MM.1S (cell line): ENCODE measurements around the gene PHF23.

Experiments used
- DNase-seq: peaks from one replicate; pipeline ENCODE4 v3.0.0-alpha.2; 2015
- H2AFZ ChIP-seq: fragments of 300-600 bp; sonication (generic); 2 replicates; pipeline ENCODE4 v1.6.0; 2016; ENCODE audit warnings: antibody characterized with exemption, low read length
- H3F3A ChIP-seq: fragments of 300-600 bp; sonication (generic); 2 replicates; pipeline ENCODE4 v1.6.1; 2016; ENCODE audit warnings: mild to moderate bottlenecking, antibody characterized with exemption, low read length, moderate library complexity, mixed read lengths; ENCODE audit not compliant: insufficient read depth
- H3K27ac ChIP-seq: fragments of 300-600 bp; sonication (generic); 2 replicates; pipeline ENCODE4 v1.5.1; 2016; ENCODE audit warnings: mild to moderate bottlenecking, low read length
- H3K27me3 ChIP-seq: fragments of 300-600 bp; sonication (generic); replicated peaks from 2 replicates; pipeline ENCODE4 v1.6.0; 2016; ENCODE audit warnings: low read length; ENCODE audit not compliant: insufficient read depth
- H3K36me3 ChIP-seq: fragments of 300-600 bp; sonication (generic); replicated peaks from 2 replicates; pipeline ENCODE4 v1.6.1; 2016; ENCODE audit warnings: mild to moderate bottlenecking, low read length, mixed read lengths; ENCODE audit not compliant: insufficient read depth
- H3K4me1 ChIP-seq: fragments of 300-600 bp; sonication (generic); 2 replicates; pipeline ENCODE4 v1.6.1; 2016; ENCODE audit warnings: low read length, mixed read lengths
- H3K4me2 ChIP-seq: fragments of 300-600 bp; sonication (generic); 2 replicates; pipeline ENCODE4 v1.6.0; 2016; ENCODE audit warnings: low read depth, low read length
- H3K4me3 ChIP-seq: fragments of 300-600 bp; sonication (generic); 2 replicates; pipeline ENCODE4 v1.5.1; 2016; ENCODE audit warnings: low read length, mixed read lengths
- H3K79me2 ChIP-seq: fragments of 300-600 bp; sonication (generic); 2 replicates; pipeline ENCODE4 v1.6.1; 2016; ENCODE audit warnings: mixed run types, low read length, mixed read lengths
- H3K9ac ChIP-seq: fragments of 300-600 bp; sonication (generic); 2 replicates; pipeline ENCODE4 v1.6.1; 2016; ENCODE audit warnings: low read length, mixed read lengths
- H3K9me2 ChIP-seq: fragments of 300-600 bp; sonication (generic); replicated peaks from 2 replicates; pipeline ENCODE4 v1.6.1; 2016; ENCODE audit warnings: mild to moderate bottlenecking, low read length, mixed read lengths; ENCODE audit not compliant: insufficient read depth
- H3K9me3 ChIP-seq: fragments of 300-600 bp; sonication (generic); replicated peaks from 2 replicates; pipeline ENCODE4 v1.6.1; 2016; ENCODE audit warnings: mild to moderate bottlenecking, low read length, mixed read lengths; ENCODE audit not compliant: insufficient read depth
- H4K20me1 ChIP-seq: fragments of 300-600 bp; sonication (generic); 2 replicates; pipeline ENCODE4 v1.6.1; 2016; ENCODE audit warnings: mild to moderate bottlenecking, low read length, moderate library complexity, mixed read lengths; ENCODE audit not compliant: insufficient read depth
- EZH2 ChIP-seq: fragments of 300-600 bp; sonication (generic); optimal IDR thresholded peaks from 2 replicates; pipeline ENCODE3; 2017; ENCODE audit warnings: low read depth, mild to moderate bottlenecking, antibody characterized with exemption, low read length, mixed read lengths
- EZH2phosphoT487 ChIP-seq: fragments of 300-600 bp; sonication (generic); IDR thresholded peaks from 2 replicates; pipeline ENCODE4 v1.6.1; 2018; ENCODE audit warnings: antibody characterized with exemption, low read length
- TF ChIP-seq, protein P1 (sequence below): fragments of 300-600 bp; sonication (generic); IDR thresholded peaks from 2 replicates; pipeline ENCODE4 v1.5.1; 2016; ENCODE audit warnings: antibody characterized with exemption, low read length, mixed read lengths

Gene PHF23

DNA sequence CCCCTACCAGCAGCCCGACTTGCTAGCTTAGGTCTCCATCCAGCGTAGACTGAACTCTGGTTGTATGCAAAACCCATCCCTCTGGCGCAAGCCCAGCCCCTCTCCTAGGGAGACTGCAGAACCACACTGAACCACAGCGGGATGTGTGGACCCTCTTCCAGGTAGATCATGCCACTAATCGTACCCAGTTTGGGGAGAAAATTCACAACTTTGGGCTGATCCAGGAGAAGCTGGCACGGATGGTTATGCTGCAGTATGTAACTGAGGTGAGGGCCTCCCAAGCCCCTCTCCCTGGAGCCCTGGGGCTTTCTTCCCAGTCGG, 16.3 kb downstream of the PHF23 start:
- peaks cover 35% of the 10 kb centered on the region for H3K79me2 ChIP-seq
- TF ChIP-seq EZH2, result no peak
- TF ChIP-seq, protein P1, sequence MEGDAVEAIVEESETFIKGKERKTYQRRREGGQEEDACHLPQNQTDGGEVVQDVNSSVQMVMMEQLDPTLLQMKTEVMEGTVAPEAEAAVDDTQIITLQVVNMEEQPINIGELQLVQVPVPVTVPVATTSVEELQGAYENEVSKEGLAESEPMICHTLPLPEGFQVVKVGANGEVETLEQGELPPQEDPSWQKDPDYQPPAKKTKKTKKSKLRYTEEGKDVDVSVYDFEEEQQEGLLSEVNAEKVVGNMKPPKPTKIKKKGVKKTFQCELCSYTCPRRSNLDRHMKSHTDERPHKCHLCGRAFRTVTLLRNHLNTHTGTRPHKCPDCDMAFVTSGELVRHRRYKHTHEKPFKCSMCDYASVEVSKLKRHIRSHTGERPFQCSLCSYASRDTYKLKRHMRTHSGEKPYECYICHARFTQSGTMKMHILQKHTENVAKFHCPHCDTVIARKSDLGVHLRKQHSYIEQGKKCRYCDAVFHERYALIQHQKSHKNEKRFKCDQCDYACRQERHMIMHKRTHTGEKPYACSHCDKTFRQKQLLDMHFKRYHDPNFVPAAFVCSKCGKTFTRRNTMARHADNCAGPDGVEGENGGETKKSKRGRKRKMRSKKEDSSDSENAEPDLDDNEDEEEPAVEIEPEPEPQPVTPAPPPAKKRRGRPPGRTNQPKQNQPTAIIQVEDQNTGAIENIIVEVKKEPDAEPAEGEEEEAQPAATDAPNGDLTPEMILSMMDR, result no peak
- no peak for TF ChIP-seq EZH2phosphoT487
- no peak for DNase-seq
- no peak overlapping the region for H2AFZ ChIP-seq
- no peak overlapping the region for H3K9ac ChIP-seq
- H3K27ac ChIP-seq, result no peak overlapping the region
- H3K9me3 ChIP-seq, result no peaks in the 10 kb centered on the region
- H3F3A ChIP-seq, result no peaks in the 10 kb centered on the region
- no peaks in the 10 kb centered on the region for H4K20me1 ChIP-seq
- 0 out of 2 replicates have a peak, but pooled peaks cover 6% of the 10 kb centered on the region for H3K36me3 ChIP-seq
- no peaks in the 10 kb centered on the region for H3K27me3 ChIP-seq
- H3K4me2 ChIP-seq, result no peak overlapping the region
- H3K4me3 ChIP-seq, result no peak overlapping the region
- H3K4me1 ChIP-seq, result peaks cover 12% of the 10 kb centered on the region
- H3K9me2 ChIP-seq, result no peaks in the 10 kb centered on the region

DNA sequence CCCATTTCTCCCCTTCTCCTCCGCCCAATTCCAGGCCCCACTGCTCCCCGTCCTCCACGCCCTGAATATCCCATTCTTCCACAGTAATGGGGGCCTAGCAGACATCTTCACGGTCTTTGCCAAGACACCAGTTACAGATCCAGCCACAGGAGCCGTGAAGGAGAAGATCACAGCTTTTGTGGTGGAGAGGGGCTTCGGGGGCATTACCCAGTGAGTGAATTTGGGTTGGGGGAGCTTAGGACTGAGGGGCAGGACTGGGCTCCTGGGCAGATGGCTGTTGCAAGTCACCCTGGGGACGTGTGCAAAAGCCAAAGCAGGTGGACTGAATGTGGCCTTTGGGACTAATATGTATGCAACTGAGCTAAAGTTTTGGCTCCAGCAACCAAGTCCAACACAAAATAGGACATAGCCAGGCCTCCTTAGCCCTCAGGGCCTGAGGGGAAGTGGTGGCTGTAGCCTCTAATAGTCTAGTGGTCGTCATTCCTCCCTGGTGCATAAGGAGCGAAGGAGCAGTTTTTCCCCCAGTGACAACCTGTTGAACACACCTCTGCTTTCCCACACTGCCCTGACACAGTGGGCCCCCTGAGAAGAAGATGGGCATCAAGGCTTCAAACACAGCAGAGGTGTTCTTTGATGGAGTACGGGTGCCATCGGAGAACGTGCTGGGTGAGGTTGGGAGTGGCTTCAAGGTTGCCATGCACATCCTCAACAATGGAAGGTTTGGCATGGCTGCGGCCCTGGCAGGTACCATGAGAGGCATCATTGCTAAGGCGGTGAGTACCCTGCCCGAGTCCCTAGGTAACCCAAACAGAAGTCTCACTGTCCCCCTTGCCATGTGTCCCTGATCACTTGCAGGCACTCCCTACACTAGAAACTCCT, 16.9 kb downstream of the PHF23 start:
- no peaks in the 10 kb centered on the region for H3K9me3 ChIP-seq
- no peak overlapping the region for H3K4me3 ChIP-seq
- no peak overlapping the region for H2AFZ ChIP-seq
- H3K9ac ChIP-seq, result no peak overlapping the region
- TF ChIP-seq EZH2phosphoT487 (no peak), EZH2 (no peak)
- TF ChIP-seq, protein P1, result no peak
- H3K36me3 ChIP-seq, result 0 out of 2 replicates have a peak, but pooled peaks cover 6% of the 10 kb centered on the region
- H3K4me1 ChIP-seq, result peaks cover 12% of the 10 kb centered on the region
- no peaks in the 10 kb centered on the region for H3F3A ChIP-seq
- no peaks in the 10 kb centered on the region for H3K27me3 ChIP-seq
- no peak for DNase-seq
- H3K79me2 ChIP-seq, result peaks cover 35% of the 10 kb centered on the region
- H3K9me2 ChIP-seq, result no peaks in the 10 kb centered on the region
- H3K27ac ChIP-seq, result no peak overlapping the region
- H4K20me1 ChIP-seq, result no peaks in the 10 kb centered on the region
- H3K4me2 ChIP-seq, result no peak overlapping the region

DNA sequence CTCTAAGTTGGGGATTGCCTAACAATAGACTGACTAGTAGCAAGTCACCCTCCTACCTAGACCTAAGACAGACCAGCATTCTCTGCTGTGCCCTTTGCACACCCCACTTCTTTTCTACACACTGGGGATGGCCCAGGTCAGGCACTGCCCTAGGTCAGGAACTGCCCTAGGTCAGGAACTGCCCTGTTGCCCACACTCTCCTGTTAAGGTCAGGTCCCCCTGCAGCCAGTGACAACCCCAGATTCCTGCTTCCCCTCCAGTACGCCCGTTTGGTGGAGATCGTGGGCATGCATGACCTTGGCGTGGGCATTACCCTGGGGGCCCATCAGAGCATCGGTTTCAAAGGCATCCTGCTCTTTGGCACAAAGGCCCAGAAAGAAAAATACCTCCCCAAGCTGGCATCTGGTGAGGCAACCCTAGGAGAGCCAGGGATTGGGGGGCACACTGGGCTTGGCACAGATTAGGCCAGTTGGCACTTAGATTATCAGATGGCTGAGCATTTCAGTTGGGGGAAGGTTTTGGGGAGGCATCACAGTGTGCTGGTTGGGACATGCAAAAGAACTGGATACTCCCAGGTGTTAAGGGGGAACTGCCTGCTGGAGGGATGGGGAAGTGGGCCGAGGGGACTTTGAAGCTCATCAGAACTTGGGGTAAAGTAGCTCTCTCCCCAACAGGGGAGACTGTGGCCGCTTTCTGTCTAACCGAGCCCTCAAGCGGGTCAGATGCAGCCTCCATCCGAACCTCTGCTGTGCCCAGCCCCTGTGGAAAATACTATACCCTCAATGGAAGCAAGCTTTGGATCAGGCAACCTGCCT, 17.8 kb downstream of the PHF23 start:
- no peak for TF ChIP-seq EZH2phosphoT487
- TF ChIP-seq EZH2, result no peak
- TF ChIP-seq, protein P1, result no peak
- no peak for DNase-seq
- H3K27ac ChIP-seq, result no peak overlapping the region
- H3K4me2 ChIP-seq, result peak overlapping the region; percentile 72; the same call in 1 of the 2 replicates
- peaks cover 6% of the 10 kb centered on the region for H3K27me3 ChIP-seq
- peaks cover 35% of the 10 kb centered on the region for H3K79me2 ChIP-seq
- H3K36me3 ChIP-seq, result 0 out of 2 replicates have a peak, but pooled peaks cover 6% of the 10 kb centered on the region
- H3K4me1 ChIP-seq, result peaks cover 12% of the 10 kb centered on the region
- H3K9me3 ChIP-seq, result no peaks in the 10 kb centered on the region
- no peak overlapping the region for H3K9ac ChIP-seq
- H3K9me2 ChIP-seq, result no peaks in the 10 kb centered on the region
- H2AFZ ChIP-seq, result no peak overlapping the region
- H4K20me1 ChIP-seq, result no peaks in the 10 kb centered on the region
- no peak overlapping the region; the same call in 1 of the 2 replicates for H3K4me3 ChIP-seq
- H3F3A ChIP-seq, result no peaks in the 10 kb centered on the region
